ENCODE data around the gene MED13L. TPM values are rescaled to one million over a fixed set of nuclear protein-coding genes. Genes with fewer than 3 reads are reported as not detected.
A peak's percentile ranks its signal among the peaks of the same experiment; 100 is the strongest.

Gene MED13L
- total and polyA plus RNA-seq, 4 donors = 7.9 to 94.0 (median 37.7) TPM

DNA sequence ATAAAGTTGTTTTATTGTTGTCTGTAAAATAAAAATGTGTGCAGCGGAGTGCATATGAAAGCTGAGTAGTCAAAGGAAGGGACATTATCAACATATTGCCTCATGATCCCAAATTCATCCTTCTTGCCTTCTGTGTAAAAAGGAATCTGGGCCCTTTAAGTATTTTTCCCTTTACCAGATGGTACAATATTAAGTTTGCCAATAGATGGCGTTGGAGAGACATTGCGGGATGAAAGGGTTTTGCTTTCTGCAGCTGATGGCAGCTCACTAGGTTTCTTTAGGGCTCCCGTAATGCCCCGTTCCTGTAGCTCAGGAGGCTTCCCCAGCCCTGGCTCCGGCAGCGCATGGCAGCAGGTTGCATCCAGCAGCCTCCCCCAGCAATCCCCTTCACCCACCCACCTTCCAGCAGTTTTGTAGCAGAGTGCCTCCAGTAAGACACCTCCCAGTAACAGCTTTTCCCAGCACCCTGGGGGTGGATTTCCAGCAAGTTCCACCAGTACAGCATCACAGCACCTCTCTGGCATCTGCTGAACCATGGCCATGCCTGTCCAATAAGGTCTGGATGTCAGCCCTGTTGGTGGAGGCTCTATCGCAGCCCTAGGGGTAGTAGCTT is 354.4 kb downstream of the MED13L start:
- Histone ChIP-seq H3K9me3 (ENCODE audit: control insufficient read depth in 4 of 4, low read length in 3 of 4) (no peaks in the 10 kb centered on the region), H3K4me3 (ENCODE audit: low read depth in 1 of 3, low read length in 3 of 3) (no peak overlapping the region), H3K27ac (ENCODE audit: low read depth in 1 of 2, low read length in 2 of 2) (no peak overlapping the region), H3K4me1 (ENCODE audit: control insufficient read depth in 4 of 4, insufficient read depth in 4 of 4, low read length in 3 of 4) (no peaks in the 10 kb centered on the region), H3K36me3 (ENCODE audit: control insufficient read depth in 4 of 4, insufficient read depth in 3 of 4, low read depth in 1 of 4, low read length in 3 of 4) (no peaks in the 10 kb centered on the region), H3K9ac (ENCODE audit: low read depth in 1 of 2, low read length in 2 of 2) (no peak overlapping the region), H3K27me3 (ENCODE audit: control insufficient read depth in 4 of 4, insufficient read depth in 4 of 4, low read length in 3 of 4) (peaks cover 0 to 3% (median 0%) of the 10 kb centered on the region in 4 donors)
- WGBS = 76% methylated on average over 8 of the region's 8 CpGs
- DNase-seq (ENCODE audit: low spot score) = no peak
- TF ChIP-seq, protein P1, sequence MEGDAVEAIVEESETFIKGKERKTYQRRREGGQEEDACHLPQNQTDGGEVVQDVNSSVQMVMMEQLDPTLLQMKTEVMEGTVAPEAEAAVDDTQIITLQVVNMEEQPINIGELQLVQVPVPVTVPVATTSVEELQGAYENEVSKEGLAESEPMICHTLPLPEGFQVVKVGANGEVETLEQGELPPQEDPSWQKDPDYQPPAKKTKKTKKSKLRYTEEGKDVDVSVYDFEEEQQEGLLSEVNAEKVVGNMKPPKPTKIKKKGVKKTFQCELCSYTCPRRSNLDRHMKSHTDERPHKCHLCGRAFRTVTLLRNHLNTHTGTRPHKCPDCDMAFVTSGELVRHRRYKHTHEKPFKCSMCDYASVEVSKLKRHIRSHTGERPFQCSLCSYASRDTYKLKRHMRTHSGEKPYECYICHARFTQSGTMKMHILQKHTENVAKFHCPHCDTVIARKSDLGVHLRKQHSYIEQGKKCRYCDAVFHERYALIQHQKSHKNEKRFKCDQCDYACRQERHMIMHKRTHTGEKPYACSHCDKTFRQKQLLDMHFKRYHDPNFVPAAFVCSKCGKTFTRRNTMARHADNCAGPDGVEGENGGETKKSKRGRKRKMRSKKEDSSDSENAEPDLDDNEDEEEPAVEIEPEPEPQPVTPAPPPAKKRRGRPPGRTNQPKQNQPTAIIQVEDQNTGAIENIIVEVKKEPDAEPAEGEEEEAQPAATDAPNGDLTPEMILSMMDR (IDR thresholded peaks at IDR 0.05; ENCODE audit: low read depth, low read length, missing input control) = peak; percentile 39
- TF ChIP-seq TAF1 (conservative IDR thresholded peaks at IDR 0.05) (no peak), RXRA (IDR thresholded peaks at IDR 0.05) (no peak), JUND (IDR thresholded peaks at IDR 0.05) (no peak), FOXA1 (IDR thresholded peaks at IDR 0.05) (no peak), SP1 (IDR thresholded peaks at IDR 0.05) (no peak), YY1 (IDR thresholded peaks at IDR 0.05) (no peak), FOXA2 (IDR thresholded peaks at IDR 0.05) (no peak), HNF4A (conservative IDR thresholded peaks at IDR 0.05) (no peak), RAD21 (IDR thresholded peaks at IDR 0.05) (peak; percentile 60 to 69)
- TF ChIP-seq, protein P2, sequence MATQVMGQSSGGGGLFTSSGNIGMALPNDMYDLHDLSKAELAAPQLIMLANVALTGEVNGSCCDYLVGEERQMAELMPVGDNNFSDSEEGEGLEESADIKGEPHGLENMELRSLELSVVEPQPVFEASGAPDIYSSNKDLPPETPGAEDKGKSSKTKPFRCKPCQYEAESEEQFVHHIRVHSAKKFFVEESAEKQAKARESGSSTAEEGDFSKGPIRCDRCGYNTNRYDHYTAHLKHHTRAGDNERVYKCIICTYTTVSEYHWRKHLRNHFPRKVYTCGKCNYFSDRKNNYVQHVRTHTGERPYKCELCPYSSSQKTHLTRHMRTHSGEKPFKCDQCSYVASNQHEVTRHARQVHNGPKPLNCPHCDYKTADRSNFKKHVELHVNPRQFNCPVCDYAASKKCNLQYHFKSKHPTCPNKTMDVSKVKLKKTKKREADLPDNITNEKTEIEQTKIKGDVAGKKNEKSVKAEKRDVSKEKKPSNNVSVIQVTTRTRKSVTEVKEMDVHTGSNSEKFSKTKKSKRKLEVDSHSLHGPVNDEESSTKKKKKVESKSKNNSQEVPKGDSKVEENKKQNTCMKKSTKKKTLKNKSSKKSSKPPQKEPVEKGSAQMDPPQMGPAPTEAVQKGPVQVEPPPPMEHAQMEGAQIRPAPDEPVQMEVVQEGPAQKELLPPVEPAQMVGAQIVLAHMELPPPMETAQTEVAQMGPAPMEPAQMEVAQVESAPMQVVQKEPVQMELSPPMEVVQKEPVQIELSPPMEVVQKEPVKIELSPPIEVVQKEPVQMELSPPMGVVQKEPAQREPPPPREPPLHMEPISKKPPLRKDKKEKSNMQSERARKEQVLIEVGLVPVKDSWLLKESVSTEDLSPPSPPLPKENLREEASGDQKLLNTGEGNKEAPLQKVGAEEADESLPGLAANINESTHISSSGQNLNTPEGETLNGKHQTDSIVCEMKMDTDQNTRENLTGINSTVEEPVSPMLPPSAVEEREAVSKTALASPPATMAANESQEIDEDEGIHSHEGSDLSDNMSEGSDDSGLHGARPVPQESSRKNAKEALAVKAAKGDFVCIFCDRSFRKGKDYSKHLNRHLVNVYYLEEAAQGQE (IDR thresholded peaks at IDR 0.05) = no peak

DNA sequence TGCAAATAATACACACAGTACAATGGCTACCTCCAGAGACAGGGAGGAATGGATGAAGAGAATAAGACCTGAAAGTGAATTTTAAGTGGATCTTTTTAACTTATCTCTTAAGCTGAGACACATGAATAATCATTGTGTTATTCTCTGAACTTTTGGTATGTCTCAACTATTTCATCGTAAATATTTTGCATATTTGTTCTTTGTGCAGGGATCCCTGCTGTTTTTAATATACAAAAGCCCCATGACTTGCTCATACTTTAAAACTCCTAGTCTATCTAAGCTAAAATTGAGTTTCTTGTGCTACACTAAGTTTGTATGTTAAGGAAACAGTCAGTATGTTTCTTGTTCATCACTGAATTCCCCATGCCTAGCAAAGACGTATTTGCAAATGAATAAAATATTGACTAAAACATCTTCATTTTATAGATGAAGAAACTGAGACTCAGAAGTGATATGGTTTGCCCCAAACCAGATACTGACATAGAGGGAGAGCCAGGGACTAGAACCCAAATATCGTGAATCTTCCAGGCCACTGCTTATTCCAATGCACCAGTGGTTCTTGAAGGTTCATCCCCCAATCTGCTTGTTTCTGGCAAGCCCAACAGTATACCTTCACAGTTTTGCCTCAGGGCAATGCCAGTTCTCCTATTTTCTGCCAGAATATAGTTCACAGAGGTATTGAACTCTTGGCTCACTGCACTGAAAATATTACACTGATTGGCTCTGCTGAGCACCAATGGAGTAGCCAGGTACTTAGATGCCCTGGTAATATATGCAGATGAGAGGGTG is 356.9 kb downstream of the MED13L start:
- H3K9me3 ChIP-seq (ENCODE audit: control insufficient read depth in 4 of 4, low read length in 3 of 4) = no peaks in the 10 kb centered on the region
- no peak for DNase-seq (ENCODE audit: low spot score)
- H3K4me1 ChIP-seq (ENCODE audit: control insufficient read depth in 4 of 4, insufficient read depth in 4 of 4, low read length in 3 of 4) = peaks cover 0 to 5% (median 2%) of the 10 kb centered on the region in 4 donors
- peaks cover 0 to 6% (median 0%) of the 10 kb centered on the region in 4 donors for H3K27me3 ChIP-seq (ENCODE audit: control insufficient read depth in 4 of 4, insufficient read depth in 4 of 4, low read length in 3 of 4)
- 78% methylated on average over 3 of the region's 3 CpGs for WGBS
- H3K9ac ChIP-seq (ENCODE audit: low read depth in 1 of 2, low read length in 2 of 2) = no peak overlapping the region
- H3K27ac ChIP-seq (ENCODE audit: low read depth in 1 of 2, low read length in 2 of 2) = no peak overlapping the region
- TF ChIP-seq, protein P1 (IDR thresholded peaks at IDR 0.05; ENCODE audit: low read depth, low read length, missing input control) = no peak
- TF ChIP-seq, protein P3, sequence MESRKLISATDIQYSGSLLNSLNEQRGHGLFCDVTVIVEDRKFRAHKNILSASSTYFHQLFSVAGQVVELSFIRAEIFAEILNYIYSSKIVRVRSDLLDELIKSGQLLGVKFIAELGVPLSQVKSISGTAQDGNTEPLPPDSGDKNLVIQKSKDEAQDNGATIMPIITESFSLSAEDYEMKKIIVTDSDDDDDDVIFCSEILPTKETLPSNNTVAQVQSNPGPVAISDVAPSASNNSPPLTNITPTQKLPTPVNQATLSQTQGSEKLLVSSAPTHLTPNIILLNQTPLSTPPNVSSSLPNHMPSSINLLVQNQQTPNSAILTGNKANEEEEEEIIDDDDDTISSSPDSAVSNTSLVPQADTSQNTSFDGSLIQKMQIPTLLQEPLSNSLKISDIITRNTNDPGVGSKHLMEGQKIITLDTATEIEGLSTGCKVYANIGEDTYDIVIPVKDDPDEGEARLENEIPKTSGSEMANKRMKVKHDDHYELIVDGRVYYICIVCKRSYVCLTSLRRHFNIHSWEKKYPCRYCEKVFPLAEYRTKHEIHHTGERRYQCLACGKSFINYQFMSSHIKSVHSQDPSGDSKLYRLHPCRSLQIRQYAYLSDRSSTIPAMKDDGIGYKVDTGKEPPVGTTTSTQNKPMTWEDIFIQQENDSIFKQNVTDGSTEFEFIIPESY (IDR thresholded peaks at IDR 0.05) = no peak
- no peaks in the 10 kb centered on the region for H3K36me3 ChIP-seq (ENCODE audit: control insufficient read depth in 4 of 4, insufficient read depth in 3 of 4, low read depth in 1 of 4, low read length in 3 of 4)
- no peak overlapping the region for H3K4me3 ChIP-seq (ENCODE audit: low read depth in 1 of 3, low read length in 3 of 3)
